Stimulated activated CD8-positive, alpha-beta memory T cell treated with anti-CD3 and anti-CD28 coated beads, Interleukin-7, amount 100 ng/mL, for 24 hours (primary cell): ENCODE measurements around the gene ANKRD39.
A peak's percentile ranks its signal among the peaks of the same experiment; 100 is the strongest.

Experiments
- DNase-seq: peaks from one replicate; pipeline ENCODE4 v3.0.0-alpha.2; 2020; ENCODE audit warnings: low read depth

Gene ANKRD39

DNA sequence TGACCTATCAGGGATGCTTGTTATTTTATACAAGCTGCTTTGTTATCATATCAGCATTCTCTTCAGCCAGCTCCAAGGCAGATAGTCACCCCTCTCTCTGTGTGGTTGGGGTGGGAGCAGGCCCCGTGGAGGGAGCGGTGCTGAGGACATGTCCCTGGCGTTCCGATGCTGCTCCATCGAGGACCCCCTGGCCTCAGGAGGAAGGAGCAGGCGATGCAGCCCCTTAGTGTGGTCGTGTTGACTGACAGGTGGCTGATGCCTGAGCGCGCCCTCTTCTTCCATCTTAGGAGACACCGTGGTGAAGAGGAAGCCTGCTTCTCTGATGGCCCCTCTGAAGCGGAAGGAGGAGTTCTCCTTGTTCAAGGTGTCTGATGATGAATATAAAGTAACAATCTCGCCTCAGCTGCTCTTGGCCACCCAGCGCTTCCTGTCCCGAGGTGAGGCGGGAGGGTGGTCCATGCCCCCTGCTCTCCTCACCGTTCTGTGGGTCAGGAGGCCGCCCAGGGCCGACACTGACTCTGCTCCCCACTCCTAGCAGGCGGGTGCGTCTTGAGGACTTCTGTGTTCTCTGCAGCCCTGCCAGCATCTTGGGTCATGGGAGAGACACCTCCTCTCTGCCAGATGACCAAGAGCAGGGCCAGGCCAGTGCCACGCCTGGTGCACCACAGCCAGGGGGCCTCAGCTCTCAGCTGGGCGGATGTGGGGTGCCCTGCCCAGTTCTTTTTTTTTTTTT lies 31.1 kb downstream of the ANKRD39 start:
- no peak for DNase-seq

DNA sequence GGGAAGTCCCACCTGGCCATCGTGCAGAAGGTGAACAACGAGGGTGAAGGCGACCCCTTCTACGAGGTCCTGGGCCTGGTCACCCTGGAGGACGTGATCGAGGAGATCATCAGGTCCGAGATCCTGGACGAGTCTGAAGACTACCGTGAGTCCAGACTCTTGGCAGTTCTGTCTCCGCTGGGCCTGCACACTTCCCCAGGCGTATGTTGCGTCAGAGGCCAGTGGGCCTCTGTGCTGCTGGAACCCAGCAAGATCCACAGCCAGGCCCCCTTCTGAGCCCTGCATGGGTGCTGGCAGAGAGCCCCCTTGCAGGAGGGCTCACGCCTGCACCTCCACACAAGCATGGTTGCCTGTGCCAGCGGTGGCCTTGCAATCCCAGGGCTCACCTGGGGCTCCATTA lies 32.8 kb downstream of the ANKRD39 start:
- no peak for DNase-seq

DNA sequence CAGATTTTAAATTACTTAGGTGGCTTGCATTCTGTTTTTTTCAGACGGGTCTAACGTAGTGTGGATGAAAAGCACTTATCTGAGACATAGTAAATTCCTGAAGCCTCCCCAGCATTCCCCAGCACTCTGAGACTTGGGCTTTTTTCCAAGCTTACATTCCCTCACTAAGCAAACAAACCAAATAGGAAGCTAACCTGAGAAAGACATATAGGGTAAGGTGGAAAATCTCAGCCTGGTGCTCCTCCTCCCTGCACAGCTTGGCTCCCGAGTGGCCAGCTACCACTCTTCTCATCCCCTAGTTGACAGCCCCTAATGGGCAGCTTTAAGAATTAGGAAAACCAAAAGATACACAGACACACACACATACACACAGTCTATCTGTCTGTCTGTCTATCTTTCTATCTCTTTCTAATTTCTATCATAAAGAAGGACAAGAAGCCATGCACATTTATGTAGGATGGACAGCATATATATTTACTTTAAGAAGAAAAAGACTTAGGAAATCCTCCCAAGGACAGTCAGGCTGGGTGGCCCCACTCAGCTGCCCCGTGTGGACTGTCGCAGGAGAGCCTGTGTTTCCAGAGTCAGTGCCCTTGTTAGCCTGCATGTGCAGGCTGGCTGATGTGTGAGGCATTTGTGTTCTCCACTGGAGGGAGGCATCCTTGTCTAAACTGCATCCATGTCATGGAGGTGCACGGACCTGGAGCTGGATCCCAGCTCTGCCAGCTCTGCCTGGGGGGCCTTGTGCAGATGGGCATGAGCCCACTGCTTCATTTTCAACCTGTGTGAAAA lies 33.5 kb downstream of the ANKRD39 start:
- no peak for DNase-seq

DNA sequence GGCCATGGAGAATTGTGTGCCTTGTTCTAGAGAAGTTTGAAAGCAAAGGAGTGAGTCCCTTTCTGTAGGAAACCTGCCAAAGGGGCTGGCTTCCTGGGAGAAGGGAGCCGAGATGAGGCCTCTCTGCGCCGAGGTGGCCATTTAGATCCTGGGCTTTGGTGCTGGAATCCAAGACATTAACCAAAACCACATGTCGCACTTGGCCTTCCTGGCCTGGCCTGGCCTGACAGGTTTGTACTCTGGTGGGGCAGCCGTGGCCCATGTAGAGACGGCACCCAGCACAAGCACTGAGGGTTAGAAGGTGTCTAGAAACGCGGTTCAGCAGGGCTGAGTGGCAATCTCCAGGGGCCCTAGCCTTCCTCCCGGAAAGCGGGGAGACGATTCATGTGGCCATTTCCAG lies 34.6 kb downstream of the ANKRD39 start:
- DNase-seq = no peak

GRCh38 chr2:96822786-96823185 lies 35.0 kb downstream of the ANKRD39 start:
- no peak for DNase-seq

GRCh38 chr2:96821113-96821675 lies 36.6 kb downstream of the ANKRD39 start:
- no peak for DNase-seq

DNA sequence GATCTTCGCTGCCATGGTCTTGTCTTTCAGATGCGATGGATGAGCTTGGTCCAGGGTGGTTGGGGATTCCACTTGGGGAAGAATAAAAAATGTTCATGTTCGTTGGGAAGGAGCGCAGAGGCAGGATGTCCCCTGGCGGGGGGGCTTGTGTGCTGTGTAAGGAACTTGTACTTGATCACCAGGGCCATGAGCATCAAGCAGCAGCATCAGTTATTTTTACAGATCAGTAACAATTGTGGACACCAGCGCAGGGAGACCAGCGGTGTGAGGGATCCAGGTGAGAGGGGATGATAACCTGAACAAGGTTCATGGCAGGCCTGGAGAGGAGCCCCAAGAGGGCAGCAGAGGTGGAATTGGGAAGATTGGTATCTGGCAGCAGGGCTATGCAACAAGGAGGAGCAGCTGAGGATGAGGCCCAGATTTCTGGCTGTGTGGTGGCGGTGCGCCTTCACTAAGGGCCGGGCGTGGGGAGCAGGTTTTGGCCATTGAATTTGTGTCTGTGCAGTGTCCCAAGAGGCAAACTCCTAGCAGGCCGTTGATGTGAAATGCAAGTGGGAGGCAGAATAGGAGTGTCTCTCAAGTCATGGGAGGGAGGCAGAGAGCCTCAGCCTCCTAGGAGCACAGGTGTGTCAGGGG lies 37.8 kb downstream of the ANKRD39 start:
- DNase-seq = no peak

DNA sequence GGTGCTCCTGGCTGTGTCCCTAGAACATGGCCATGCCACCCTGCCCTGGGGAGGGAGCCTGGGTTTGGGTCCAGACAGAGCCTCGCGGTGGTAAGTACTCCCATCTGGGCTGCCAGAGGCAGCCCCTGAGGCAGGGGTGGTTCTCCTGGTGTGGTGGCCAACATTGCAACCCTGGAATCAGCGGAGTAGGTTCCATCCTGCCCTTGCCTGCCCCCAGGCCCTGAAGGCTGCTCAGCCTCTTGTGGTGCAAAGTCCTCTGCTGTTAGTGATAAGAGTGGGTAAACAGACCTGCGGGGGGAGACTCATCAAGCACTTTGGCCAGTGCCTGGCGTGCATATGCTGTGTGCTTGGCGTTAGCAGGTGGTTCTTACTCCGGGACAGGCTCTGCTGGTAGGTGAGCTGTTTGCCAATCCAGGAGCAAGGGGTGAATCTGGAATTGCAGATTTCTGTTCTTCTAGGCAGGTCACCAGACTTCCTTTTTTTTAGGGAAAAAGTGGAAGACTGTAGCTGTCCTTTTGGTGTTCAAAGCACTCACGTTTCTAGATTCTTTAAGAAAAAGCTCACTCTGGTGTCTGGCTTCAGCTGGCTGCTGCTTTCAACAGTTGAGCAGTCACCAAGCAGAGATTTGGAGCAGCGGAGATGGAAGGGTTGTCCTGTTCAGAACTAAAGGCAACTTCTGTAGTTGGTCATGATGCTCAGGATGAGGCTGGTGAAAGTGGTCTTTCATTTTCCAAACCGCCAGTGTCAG lies 38.5 kb downstream of the ANKRD39 start:
- no peak for DNase-seq

DNA sequence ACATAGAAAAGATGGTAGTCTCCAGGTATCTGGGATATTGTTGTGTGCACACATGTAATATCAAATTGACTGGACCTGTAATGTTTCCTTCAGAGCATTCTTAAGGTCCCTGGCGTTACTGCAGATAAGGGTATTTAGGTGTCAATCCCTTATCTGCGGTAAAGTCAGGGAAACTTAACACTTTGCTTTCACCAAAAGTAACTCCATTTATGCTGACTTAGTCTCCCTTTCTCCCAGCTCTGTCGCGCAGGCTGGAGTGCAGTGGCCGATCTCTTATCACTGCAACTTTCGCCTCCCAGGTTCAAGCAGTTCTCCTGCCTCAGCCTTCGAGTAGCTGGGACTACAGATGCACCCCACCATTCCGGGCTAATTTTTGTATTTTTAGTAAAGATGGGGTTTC lies 39.9 kb downstream of the ANKRD39 start:
- DNase-seq = no peak

DNA sequence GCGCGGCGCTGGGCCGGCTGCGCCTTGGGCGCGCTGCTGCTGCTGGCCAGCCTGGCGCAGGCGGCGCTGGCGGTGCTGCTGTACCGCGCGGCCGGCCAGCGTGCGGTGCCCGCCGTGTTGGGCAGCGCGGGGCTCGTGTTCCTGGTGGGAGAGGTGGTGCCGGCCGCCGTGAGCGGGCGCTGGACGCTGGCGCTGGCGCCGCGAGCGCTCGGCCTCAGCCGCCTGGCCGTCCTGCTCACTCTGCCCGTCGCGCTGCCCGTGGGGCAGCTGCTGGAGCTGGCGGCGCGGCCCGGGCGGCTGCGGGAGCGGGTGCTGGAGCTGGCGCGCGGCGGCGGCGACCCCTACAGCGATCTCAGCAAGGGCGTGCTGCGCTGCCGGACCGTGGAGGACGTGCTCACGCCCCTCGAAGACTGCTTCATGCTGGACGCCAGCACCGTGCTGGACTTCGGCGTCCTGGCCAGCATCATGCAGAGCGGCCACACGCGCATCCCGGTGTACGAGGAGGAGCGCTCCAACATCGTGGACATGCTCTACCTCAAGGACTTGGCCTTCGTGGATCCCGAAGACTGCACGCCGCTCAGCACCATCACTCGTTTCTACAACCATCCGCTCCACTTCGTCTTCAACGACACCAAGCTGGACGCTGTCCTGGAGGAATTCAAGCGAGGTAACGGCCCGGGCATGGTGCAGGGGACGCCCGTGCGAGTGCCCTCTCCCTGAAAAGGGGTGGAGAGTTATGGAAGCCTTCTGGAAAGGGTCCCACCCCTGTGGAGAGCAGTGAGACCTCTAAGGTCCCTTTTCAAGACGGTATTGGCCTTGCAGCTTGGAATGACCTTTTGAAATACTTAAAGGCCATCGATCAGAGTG lies 40.7 kb downstream of the ANKRD39 start:
- no peak for DNase-seq

GRCh38 chr2:96816127-96816835 lies 41.5 kb downstream of the ANKRD39 start, which contains the start of gene CNNM3:
Gene CNNM3 (plus strand): TSS chr2:96816268. CDS start chr2:96816278, 10 bp downstream.
- DNase-seq = peak; percentile 93

GRCh38 chr2:96815326-96816126 lies 42.3 kb downstream of the ANKRD39 start:
- DNase-seq = no peak

GRCh38 chr2:96813656-96814055 lies 44.2 kb downstream of the ANKRD39 start:
- DNase-seq = no peak

DNA sequence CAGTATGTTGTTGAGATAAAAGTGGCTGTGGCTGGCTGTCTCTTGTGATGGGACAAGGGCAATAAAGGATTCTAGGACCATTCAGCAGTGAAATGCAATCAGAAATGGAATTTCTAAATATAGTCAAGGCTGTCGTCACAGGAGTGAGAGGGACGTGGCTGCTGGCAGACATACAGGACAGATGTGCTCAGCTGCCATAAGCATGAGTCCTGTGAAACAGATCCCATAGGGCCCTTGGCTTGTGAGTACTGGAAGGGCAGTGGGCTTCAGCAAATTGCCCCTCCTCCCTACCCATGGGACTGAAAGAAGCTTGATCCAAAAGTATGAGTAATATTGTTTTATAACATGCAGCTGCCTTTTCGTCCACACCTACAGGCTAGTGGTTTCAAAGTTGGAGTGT lies 45.9 kb downstream of the ANKRD39 start:
- DNase-seq = no peak

GRCh38 chr2:96810783-96811192 lies 47.0 kb downstream of the ANKRD39 start:
- no peak for DNase-seq

- DNase-seq = no peak
These were observed 47.6 kb downstream of the ANKRD39 start for GRCh38 chr2:96809951-96810782.

GRCh38 chr2:96809216-96809882 lies 48.5 kb downstream of the ANKRD39 start:
- DNase-seq = no peak
